ENCODE measurements around the gene METTL25.

- no peak for TF ChIP-seq CTCF (IDR thresholded peaks at IDR 0.05)
- TF ChIP-seq POLR2A (IDR thresholded peaks at IDR 0.05) = no peak
- no peak for TF ChIP-seq EP300 (IDR thresholded peaks at IDR 0.05)
These were observed 159.5 kb downstream of the METTL25 start for GRCh38 chr12:82517808-82518207.
